Progenitor cell of endocrine pancreas (in vitro differentiated cells): ENCODE data around the gene CACNA1F. TPM values are rescaled to one million over a fixed set of nuclear protein-coding genes. Genes with fewer than 3 reads are reported as not detected.

Experiments
- total RNA-seq: library from RNA; stranded (reverse); gene quantifications from 2 replicates; pipeline ENCODE4 v1.2.1, GENCODE V29; 2021

The CACNA1F gene
- total RNA-seq, 1 donor from 2014 or later, result 0.19 TPM

Other genes with a start within 250 kb of the CACNA1F start
- 89.9 and 98.4 TPM in 2 replicates for gene GRIPAP1, start 231.1 kb downstream of the CACNA1F start, total RNA-seq
- gene TFE3, start 190.0 kb downstream of the CACNA1F start, total RNA-seq, result 39.7 and 40.8 TPM in 2 replicates
- 27.1 and 27.9 TPM in 2 replicates for gene CCDC120, start 174.3 kb downstream of the CACNA1F start, total RNA-seq
- gene PRAF2, start 159.3 kb downstream of the CACNA1F start, total RNA-seq, result 22.6 and 24.1 TPM in 2 replicates
- 44.9 and 55.0 TPM in 2 replicates for gene WDR45, start 153.5 kb downstream of the CACNA1F start, total RNA-seq
- 15.6 and 16.5 TPM in 2 replicates for gene GPKOW, start 109.6 kb downstream of the CACNA1F start, total RNA-seq
- gene MAGIX, start 70.6 kb downstream of the CACNA1F start, total RNA-seq, result 3.1 and 5.0 TPM in 2 replicates
- gene PLP2, start 61.4 kb downstream of the CACNA1F start, total RNA-seq, result 3.9 and 6.3 TPM in 2 replicates
- gene PRICKLE3, start 47.0 kb downstream of the CACNA1F start, total RNA-seq, result 6.2 and 8.8 TPM in 2 replicates
- gene SYP, start 33.1 kb downstream of the CACNA1F start, total RNA-seq, result 10.1 and 11.4 TPM in 2 replicates
- gene CCDC22, start 2.1 kb upstream of the CACNA1F start, total RNA-seq, result 16.0 and 17.7 TPM in 2 replicates
- gene FOXP3, start 31.4 kb upstream of the CACNA1F start, total RNA-seq, result 0.24 and 0.33 TPM in 2 replicates
- 9.4 and 10.2 TPM in 2 replicates for gene PPP1R3F, start 36.5 kb upstream of the CACNA1F start, total RNA-seq
- gene GAGE10, start 70.3 kb upstream of the CACNA1F start, total RNA-seq, result not detected in 2 replicates
- gene GAGE12J, start 88.7 kb upstream of the CACNA1F start, total RNA-seq, result not detected in 2 replicates
- not detected in 2 replicates for gene GAGE13, start 98.2 kb upstream of the CACNA1F start, total RNA-seq